Calu3 (cell line): ENCODE measurements around the gene MAN1C1. TPM values are rescaled to one million over a fixed set of nuclear protein-coding genes. Genes with fewer than 3 reads are reported as not detected.
"Not testable (repeated sequence)": the region's sequence is repeated elsewhere in the genome, so short reads cannot be mapped to it uniquely, and the experiment has no call there.

Experiments used
- BruUV-seq: library from RNA; stranded (reverse); fragments of 400-500 nt; replicated peaks from 2 replicates; lab custom pipeline; 2021; lab: Mats Ljungman, UMichigan
- CTCF ChIA-PET: fragments of 300-600 bp; sonication (Branson Sonifier 250); formaldehyde crosslinking; loops from one replicate; lab custom pipeline; 2022; ENCODE audit warnings: antibody characterized with exemption; lab: Charles Lee
- DNase-seq: peaks from one replicate; pipeline ENCODE4 v3.0.0; 2022
- H3K27ac Mint-ChIP-seq: one replicate; pipeline ENCODE4 v1.8.0; 2022; ENCODE audit warnings: mixed read lengths; ENCODE audit not compliant: unreplicated experiment
- H3K27me3 Mint-ChIP-seq: one replicate; pipeline ENCODE4 v1.8.0; 2022; ENCODE audit warnings: mixed read lengths; ENCODE audit not compliant: unreplicated experiment
- H3K36me3 Mint-ChIP-seq: one replicate; pipeline ENCODE4 v1.8.0; 2022; ENCODE audit warnings: mild to moderate bottlenecking, moderate library complexity, mixed read lengths; ENCODE audit not compliant: insufficient read depth, unreplicated experiment
- H3K4me1 Mint-ChIP-seq: one replicate; pipeline ENCODE4 v1.8.0; 2022; ENCODE audit warnings: mild to moderate bottlenecking, low read depth, mixed read lengths; ENCODE audit not compliant: unreplicated experiment
- H3K4me3 Mint-ChIP-seq: one replicate; pipeline ENCODE4 v1.8.0; 2022; ENCODE audit warnings: mild to moderate bottlenecking, low read depth, moderate library complexity, mixed read lengths; ENCODE audit not compliant: unreplicated experiment
- H3K9me3 Mint-ChIP-seq: one replicate; pipeline ENCODE4 v1.8.0; 2022; ENCODE audit warnings: low read depth, mixed read lengths; ENCODE audit not compliant: unreplicated experiment
- intact Hi-C: fragments of 100-400 bp; cut with micrococcal nuclease; formaldehyde crosslinking; loops from one replicate; pipeline ENCODE4 v1.10.0; 2022; ENCODE audit not compliant: unreplicated experiment
- total RNA-seq: library from RNA; stranded (reverse); gene quantifications from 2 replicates; pipeline ENCODE4 v1.2.3, GENCODE V29; 2022
- TF ChIP-seq, protein P1 (sequence below): fragments of 200-600 bp; IDR thresholded peaks from one replicate; pipeline ENCODE4 v1.8.0; 2022; ENCODE audit warnings: antibody characterized with exemption; ENCODE audit not compliant: unreplicated experiment

MAN1C1 gene
- total RNA-seq, 1 experiment from 2014 or later = 0.14 TPM

DNA sequence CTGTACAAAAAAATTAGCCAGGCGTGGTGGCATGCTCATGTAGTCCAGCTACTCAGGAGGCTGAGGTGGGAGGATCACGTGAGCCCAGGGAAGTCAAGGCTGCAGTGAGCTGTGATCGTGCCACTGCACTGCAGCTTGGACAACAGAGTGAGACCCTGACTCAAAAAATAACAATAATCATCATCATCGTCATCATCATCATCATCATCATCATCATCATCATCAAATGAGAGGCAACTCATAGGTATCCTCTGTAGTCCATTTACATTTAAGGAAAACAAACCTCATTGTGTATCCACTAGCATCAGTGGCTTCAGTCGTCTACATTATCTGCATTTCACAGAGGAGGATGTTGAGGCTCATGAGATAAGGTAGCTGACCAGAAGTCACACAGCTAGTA, 114.6 kb downstream of the MAN1C1 start:
- no TSS peak for BruUV-seq
- CTCF ChIA-PET = no interaction called here
- intact Hi-C loops = no loop called here
- TF ChIP-seq, protein P1, sequence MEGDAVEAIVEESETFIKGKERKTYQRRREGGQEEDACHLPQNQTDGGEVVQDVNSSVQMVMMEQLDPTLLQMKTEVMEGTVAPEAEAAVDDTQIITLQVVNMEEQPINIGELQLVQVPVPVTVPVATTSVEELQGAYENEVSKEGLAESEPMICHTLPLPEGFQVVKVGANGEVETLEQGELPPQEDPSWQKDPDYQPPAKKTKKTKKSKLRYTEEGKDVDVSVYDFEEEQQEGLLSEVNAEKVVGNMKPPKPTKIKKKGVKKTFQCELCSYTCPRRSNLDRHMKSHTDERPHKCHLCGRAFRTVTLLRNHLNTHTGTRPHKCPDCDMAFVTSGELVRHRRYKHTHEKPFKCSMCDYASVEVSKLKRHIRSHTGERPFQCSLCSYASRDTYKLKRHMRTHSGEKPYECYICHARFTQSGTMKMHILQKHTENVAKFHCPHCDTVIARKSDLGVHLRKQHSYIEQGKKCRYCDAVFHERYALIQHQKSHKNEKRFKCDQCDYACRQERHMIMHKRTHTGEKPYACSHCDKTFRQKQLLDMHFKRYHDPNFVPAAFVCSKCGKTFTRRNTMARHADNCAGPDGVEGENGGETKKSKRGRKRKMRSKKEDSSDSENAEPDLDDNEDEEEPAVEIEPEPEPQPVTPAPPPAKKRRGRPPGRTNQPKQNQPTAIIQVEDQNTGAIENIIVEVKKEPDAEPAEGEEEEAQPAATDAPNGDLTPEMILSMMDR = no peak
- DNase-seq = no peak
- H3K9me3 Mint-ChIP-seq = no peaks in the 10 kb centered on the region
- no peak overlapping the region for H3K27ac Mint-ChIP-seq
- peaks cover 54% of the 10 kb centered on the region for H3K27me3 Mint-ChIP-seq
- peaks cover 11% of the 10 kb centered on the region for H3K4me1 Mint-ChIP-seq
- no peaks in the 10 kb centered on the region for H3K36me3 Mint-ChIP-seq
- H3K4me3 Mint-ChIP-seq = no peak overlapping the region

DNA sequence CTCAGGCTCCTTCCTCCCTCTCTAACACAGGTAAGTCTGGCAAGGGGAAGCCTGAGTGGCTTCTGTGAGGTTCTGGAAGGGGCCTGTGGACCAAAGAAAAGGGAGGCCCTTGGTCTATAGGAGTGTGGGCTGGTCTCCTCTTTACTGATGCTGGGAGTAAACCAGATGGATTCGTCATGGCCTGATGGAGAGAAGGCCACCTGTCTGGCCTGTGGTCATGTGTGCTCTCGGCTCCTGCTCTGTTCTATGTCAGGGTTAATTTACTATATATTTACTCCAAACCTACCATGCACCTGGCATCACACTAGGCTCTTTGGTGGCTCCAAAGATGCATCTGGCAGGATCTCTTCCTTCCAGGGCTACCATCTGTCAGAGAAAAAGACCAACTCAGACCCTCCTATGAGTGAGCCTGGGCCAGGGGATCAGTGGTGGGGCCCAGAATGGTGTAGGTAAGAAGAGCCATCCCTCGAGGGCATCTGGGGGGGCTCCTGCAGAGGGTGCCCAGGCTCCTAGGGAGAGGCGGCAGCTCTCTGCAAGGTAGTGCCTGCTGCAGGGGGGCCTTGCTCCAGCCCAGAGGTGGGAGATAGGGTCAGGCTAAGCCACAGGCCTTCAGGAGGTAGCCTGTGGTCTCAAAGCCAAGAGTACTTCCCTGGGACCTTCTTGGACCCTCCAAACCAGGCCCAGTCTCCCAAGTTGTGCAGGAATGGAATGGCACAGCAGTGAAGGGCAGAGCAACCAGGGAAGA, 115.2 kb downstream of the MAN1C1 start:
- Mint-ChIP-seq H3K27me3 (peaks cover 48% of the 10 kb centered on the region), H3K4me1 (peaks cover 10% of the 10 kb centered on the region), H3K36me3 (no peaks in the 10 kb centered on the region), H3K27ac (no peak overlapping the region), H3K4me3 (no peak overlapping the region), H3K9me3 (no peaks in the 10 kb centered on the region)
- no peak for DNase-seq
- intact Hi-C loops = no loop called here
- BruUV-seq = no TSS peak
- TF ChIP-seq, protein P1 = no peak
- CTCF ChIA-PET = no interaction called here

DNA sequence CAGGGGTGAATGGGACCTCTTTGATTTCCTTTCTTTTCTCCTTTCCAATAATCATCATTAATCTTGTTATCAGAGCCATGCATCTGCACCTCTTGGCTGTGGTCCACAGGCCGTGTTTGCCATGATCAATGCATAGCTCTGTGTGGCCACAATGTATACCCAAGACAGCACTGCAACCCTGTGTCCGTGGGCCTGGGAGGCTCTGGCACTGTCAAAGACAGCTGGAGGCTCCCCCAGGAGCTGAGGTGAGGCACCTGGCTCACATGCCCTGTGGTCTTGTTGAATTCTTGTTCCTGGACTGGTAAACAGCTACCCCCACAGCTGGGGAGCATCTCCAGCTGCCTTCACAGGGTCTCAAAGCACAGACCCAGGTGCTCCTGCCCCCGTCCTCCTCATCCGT, 116.2 kb downstream of the MAN1C1 start:
- peaks cover 46% of the 10 kb centered on the region for H3K27me3 Mint-ChIP-seq
- CTCF ChIA-PET = no interaction called here
- intact Hi-C loops = no loop called here
- TF ChIP-seq, protein P1 = no peak
- no peak overlapping the region for H3K27ac Mint-ChIP-seq
- BruUV-seq = no TSS peak
- no peak for DNase-seq
- no peaks in the 10 kb centered on the region for H3K4me1 Mint-ChIP-seq
- no peaks in the 10 kb centered on the region for H3K9me3 Mint-ChIP-seq
- no peak overlapping the region for H3K4me3 Mint-ChIP-seq
- H3K36me3 Mint-ChIP-seq = no peaks in the 10 kb centered on the region

DNA sequence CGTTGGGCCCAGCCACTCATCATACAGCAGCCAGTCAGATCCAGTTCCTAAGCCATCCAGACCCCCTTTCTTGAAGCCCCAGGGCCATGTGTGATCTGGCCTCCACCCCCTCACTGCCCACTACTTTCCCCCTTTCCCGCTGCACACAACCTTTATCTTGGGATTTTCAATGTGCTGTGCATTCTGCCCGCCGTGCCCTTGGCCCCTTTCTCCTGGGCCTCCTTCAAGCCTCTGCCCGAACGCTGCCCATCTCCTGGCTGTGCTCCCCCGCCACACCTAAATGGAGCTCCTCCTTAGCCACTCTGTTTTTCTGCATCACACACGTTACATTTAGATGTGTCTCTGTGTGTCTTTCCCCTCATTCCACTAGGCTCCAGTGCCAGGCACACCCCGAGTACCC, 116.7 kb downstream of the MAN1C1 start:
- CTCF ChIA-PET = no interaction called here
- Mint-ChIP-seq H3K4me1 (no peaks in the 10 kb centered on the region), H3K27ac (no peak overlapping the region), H3K4me3 (no peak overlapping the region), H3K9me3 (no peaks in the 10 kb centered on the region), H3K36me3 (no peaks in the 10 kb centered on the region), H3K27me3 (peaks cover 50% of the 10 kb centered on the region)
- BruUV-seq = no TSS peak
- intact Hi-C loops = no loop called here
- no peak for DNase-seq
- TF ChIP-seq, protein P1 = no peak

DNA sequence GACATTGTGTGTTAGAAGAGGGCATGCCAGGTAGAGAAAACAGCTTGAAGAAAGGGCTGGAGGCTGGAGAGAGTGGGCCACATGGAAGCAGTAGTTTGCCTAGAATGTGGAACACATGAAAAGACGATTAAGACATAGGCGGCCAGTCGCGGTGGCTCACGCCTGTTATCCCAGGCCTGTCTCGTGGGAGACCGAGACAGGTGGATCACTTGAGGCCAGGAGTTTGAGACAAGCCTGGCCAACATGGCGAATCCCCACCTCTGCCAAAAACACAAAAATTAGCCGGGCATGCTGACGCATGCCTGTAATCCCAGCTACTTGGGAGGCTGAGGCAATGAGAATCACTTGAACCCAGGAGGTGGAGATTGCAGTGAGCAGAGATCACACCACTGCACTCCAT, 118.4 kb downstream of the MAN1C1 start:
- H3K27ac Mint-ChIP-seq, DNase-seq, BruUV-seq, intact Hi-C loops, CTCF ChIA-PET, H3K9me3 Mint-ChIP-seq, H3K4me3 Mint-ChIP-seq, H3K4me1 Mint-ChIP-seq, H3K36me3 Mint-ChIP-seq: not testable (repeated sequence)
- peaks cover 46% of the 10 kb centered on the region for H3K27me3 Mint-ChIP-seq
